GM12878 (cell line): ENCODE measurements around the gene LIFR. TPM values are rescaled to one million over a fixed set of nuclear protein-coding genes. Genes with fewer than 3 reads are reported as not detected.

Experiments
- ATF7 ChIP-seq: fragments of 450-650 bp; IDR thresholded peaks from 2 replicates; pipeline ENCODE4 v1.6.1; 2016; ENCODE audit warnings: low read depth, mild to moderate bottlenecking
- FOS ChIP-seq: IDR thresholded peaks from 3 replicates; pipeline ENCODE4 v1.6.1; 2011; ENCODE audit warnings: borderline replicate concordance; ENCODE audit not compliant: insufficient read length; ENCODE audit errors: extremely low read depth
- HCFC1 ChIP-seq: fragments of 150-350 bp; IDR thresholded peaks from 2 replicates; pipeline ENCODE4 v1.6.1; 2014; ENCODE audit warnings: low read length
- JUND ChIP-seq: IDR thresholded peaks from 2 replicates; pipeline ENCODE4 v1.6.1; 2012; ENCODE audit warnings: low read depth, mild to moderate bottlenecking, low read length, improper control_type of control experiment, moderate library complexity
- NFIC ChIP-seq: IDR thresholded peaks from 2 replicates; pipeline ENCODE4 v1.6.1; 2012; ENCODE audit warnings: low read depth, mild to moderate bottlenecking, inconsistent platforms, low read length, moderate library complexity
- NRF1 ChIP-seq: conservative IDR thresholded peaks from 2 replicates; pipeline ENCODE4 v1.6.1; 2011; ENCODE audit warnings: mild to moderate bottlenecking, low read depth, low read length, improper control_type of control experiment
- SMARCA5 ChIP-seq: fragments of 450-650 bp; IDR thresholded peaks from 2 replicates; pipeline ENCODE4 v1.6.1; 2017; ENCODE audit warnings: mild to moderate bottlenecking
- SMC3 ChIP-seq: IDR thresholded peaks from 2 replicates; pipeline ENCODE4 v1.6.1; 2011; ENCODE audit warnings: low read length, improper control_type of control experiment, borderline replicate concordance
- STAT3 ChIP-seq: IDR thresholded peaks from 2 replicates; pipeline ENCODE4 v1.6.1; 2011; ENCODE audit warnings: low read depth, low read length, improper control_type of control experiment
- USF1 ChIP-seq: IDR thresholded peaks from 2 replicates; pipeline ENCODE4 v1.6.1; 2011; ENCODE audit warnings: borderline replicate concordance, low read depth, mild to moderate bottlenecking, moderate library complexity, mixed read lengths, low read length; ENCODE audit not compliant: insufficient read depth; ENCODE audit errors: extremely low read length
- ZBTB11 ChIP-seq: fragments of 450-650 bp; formaldehyde crosslinking; IDR thresholded peaks from 2 replicates; pipeline ENCODE4 v1.5.0; 2022; ENCODE audit warnings: mild to moderate bottlenecking, missing genetic modification characterization
- polyA plus RNA-seq, 11 experiments: library from polyadenylated mRNA; depleted of rRNA in 4 of 11; unstranded in 6 of 11; stranded (reverse) in 5 of 11; fragments of >200 nt; fragmentation: Nextera tagmentation in 4 of 11; fragmentation: Illumina TruSeq in 1 of 11; extraction: Ambion mirVana in 4 of 11; extraction: Trizol in 1 of 11; gene quantifications; 1 replicate in 1 of 11; 2 replicates in 10 of 11; pipeline versions ENCODE4 v1.2.1 to v1.2.3, GENCODE V29; 2011 to 2016; ENCODE audit warnings: inconsistent platforms in 2 of 11, missing spikeins in 2 of 11, low read depth in 1 of 11
- total RNA-seq, 4 experiments: library from RNA; depleted of rRNA in 3 of 4; stranded (reverse); fragments of >200 nt in 3 of 4; fragmentation: Illumina TruSeq in 1 of 4; extraction: Trizol in 1 of 4; gene quantifications; 2 replicates each; pipeline versions ENCODE4 v1.2.1 to v1.2.3, GENCODE V29; 2013 to 2021
- TF ChIP-seq, protein P1 (sequence below): fragments of 450-650 bp; IDR thresholded peaks from 2 replicates; pipeline ENCODE4 v1.6.1; 2017; ENCODE audit warnings: low read depth, mild to moderate bottlenecking, moderate library complexity
- TF ChIP-seq, protein P2 (sequence below): IDR thresholded peaks from 2 replicates; pipeline ENCODE4 v1.6.1; 2011; ENCODE audit warnings: low read depth, low read length, improper control_type of control experiment, borderline replicate concordance

The LIFR gene
- total and polyA plus RNA-seq, 10 of the 15 experiments (the other 5 are each of a cell fraction or from before 2014, with no cell fraction given): 0.10 TPM; not detected in 9

GRCh38 chr5:38595132-38595745 is 38.8 kb upstream of the LIFR start (continued):
- TF ChIP-seq, protein P1, sequence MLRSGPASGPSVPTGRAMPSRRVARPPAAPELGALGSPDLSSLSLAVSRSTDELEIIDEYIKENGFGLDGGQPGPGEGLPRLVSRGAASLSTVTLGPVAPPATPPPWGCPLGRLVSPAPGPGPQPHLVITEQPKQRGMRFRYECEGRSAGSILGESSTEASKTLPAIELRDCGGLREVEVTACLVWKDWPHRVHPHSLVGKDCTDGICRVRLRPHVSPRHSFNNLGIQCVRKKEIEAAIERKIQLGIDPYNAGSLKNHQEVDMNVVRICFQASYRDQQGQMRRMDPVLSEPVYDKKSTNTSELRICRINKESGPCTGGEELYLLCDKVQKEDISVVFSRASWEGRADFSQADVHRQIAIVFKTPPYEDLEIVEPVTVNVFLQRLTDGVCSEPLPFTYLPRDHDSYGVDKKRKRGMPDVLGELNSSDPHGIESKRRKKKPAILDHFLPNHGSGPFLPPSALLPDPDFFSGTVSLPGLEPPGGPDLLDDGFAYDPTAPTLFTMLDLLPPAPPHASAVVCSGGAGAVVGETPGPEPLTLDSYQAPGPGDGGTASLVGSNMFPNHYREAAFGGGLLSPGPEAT: no peak
- TF ChIP-seq, protein P2, sequence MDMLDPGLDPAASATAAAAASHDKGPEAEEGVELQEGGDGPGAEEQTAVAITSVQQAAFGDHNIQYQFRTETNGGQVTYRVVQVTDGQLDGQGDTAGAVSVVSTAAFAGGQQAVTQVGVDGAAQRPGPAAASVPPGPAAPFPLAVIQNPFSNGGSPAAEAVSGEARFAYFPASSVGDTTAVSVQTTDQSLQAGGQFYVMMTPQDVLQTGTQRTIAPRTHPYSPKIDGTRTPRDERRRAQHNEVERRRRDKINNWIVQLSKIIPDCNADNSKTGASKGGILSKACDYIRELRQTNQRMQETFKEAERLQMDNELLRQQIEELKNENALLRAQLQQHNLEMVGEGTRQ: no peak
- no peak for TF ChIP-seq ZBTB11 (CRISPR knock-in tag)
- TF ChIP-seq SMC3: no peak
- no peak for TF ChIP-seq SMARCA5
- no peak for TF ChIP-seq JUND
- TF ChIP-seq NFIC: no peak
- TF ChIP-seq ATF7: no peak
- no peak for TF ChIP-seq USF1
- no peak for TF ChIP-seq NRF1
- TF ChIP-seq HCFC1: no peak
- no peak for TF ChIP-seq FOS
- no peak for TF ChIP-seq STAT3
